ENCODE results near the gene KLF14.
"Not testable (repeated sequence)": the region's sequence is repeated elsewhere in the genome, so short reads cannot be mapped to it uniquely, and the experiment has no call there.

KLF14 gene

GRCh38 chr7:130719541-130719940 is 14.5 kb downstream of the KLF14 start:
- DNase-seq (ENCODE audit: low read depth in 2 of 2), result no peak

- DNase-seq (ENCODE audit: low read depth in 2 of 2), result no peak
Measured at GRCh38 chr7:130712416-130712815, 21.6 kb downstream of the KLF14 start.

GRCh38 chr7:130708766-130709165 is 25.2 kb downstream of the KLF14 start:
- no peak for DNase-seq (ENCODE audit: low read depth in 2 of 2)

- DNase-seq (ENCODE audit: low read depth in 2 of 2), result no peak
Measured at GRCh38 chr7:130708001-130708400, 26.0 kb downstream of the KLF14 start.

- DNase-seq (ENCODE audit: low read depth in 2 of 2), result no peak
Measured at GRCh38 chr7:130703851-130704250, 30.2 kb downstream of the KLF14 start.

- DNase-seq (ENCODE audit: low read depth in 2 of 2), result no peak
Measured at GRCh38 chr7:130701650-130702049, 32.4 kb downstream of the KLF14 start.

GRCh38 chr7:130700760-130701159 is 33.2 kb downstream of the KLF14 start:
- DNase-seq (ENCODE audit: low read depth in 2 of 2), result no peak

GRCh38 chr7:130699686-130700085 is 34.3 kb downstream of the KLF14 start:
- DNase-seq (ENCODE audit: low read depth in 2 of 2), result no peak

- no peak for DNase-seq (ENCODE audit: low read depth in 2 of 2)
Measured at GRCh38 chr7:130697820-130698219, 36.2 kb downstream of the KLF14 start.

- no peak for DNase-seq (ENCODE audit: low read depth in 2 of 2)
Measured at GRCh38 chr7:130695840-130696239, 38.2 kb downstream of the KLF14 start.

GRCh38 chr7:130692396-130692795 is 41.6 kb downstream of the KLF14 start:
- not testable (repeated sequence) for DNase-seq (ENCODE audit: low read depth in 2 of 2)

- DNase-seq (ENCODE audit: low read depth in 2 of 2), result no peak
Measured at GRCh38 chr7:130689683-130690082, 44.3 kb downstream of the KLF14 start.

GRCh38 chr7:130683026-130683425 is 51.0 kb downstream of the KLF14 start:
- DNase-seq (ENCODE audit: low read depth in 2 of 2), result no peak
